ENCODE data around the gene TCF4. TPM values are rescaled to one million over a fixed set of nuclear protein-coding genes. Genes with fewer than 3 reads are reported as not detected.

The TCF4 gene
- total and polyA plus RNA-seq, 2 donors (not counting 1 experiment from before 2014, with no cell fraction given): 68.5 to 353 TPM

GRCh38 chr18:55414475-55414874 is 173.5 kb downstream of the TCF4 start:
- Histone ChIP-seq H3K9me3 (ENCODE audit: control extremely low read depth in 1 of 3, control insufficient read depth in 2 of 3, insufficient read depth in 1 of 3, low read length in 2 of 3) (no peaks in the 10 kb centered on the region), H3K79me2 (ENCODE audit: control insufficient read depth, insufficient read depth, low read length) (peaks cover 39% of the 10 kb centered on the region)
- TF ChIP-seq EZH2 (IDR thresholded peaks at IDR 0.05; ENCODE audit: borderline replicate concordance, insufficient read depth, low read depth, low read length, poor library complexity, severe bottlenecking): no peak
- TF ChIP-seq CTCF (IDR thresholded peaks at IDR 0.05): no peak

GRCh38 chr18:55413474-55413873 is 174.5 kb downstream of the TCF4 start:
- intact Hi-C loops (cut with micrococcal nuclease): loop anchor here (10.0 kb wide), 1 partner anchor 701 kb away; no protein-coding TSS in a partner anchor
- Histone ChIP-seq H3K4me3 (ENCODE audit: control extremely low read depth in 1 of 5, extremely low read depth in 1 of 5, insufficient read depth in 1 of 5, low read depth in 2 of 5, low read length in 4 of 5) (no peak overlapping the region), H2AFZ (ENCODE audit: insufficient read depth, low read depth, low read length, poor library complexity, severe bottlenecking) (no peak overlapping the region), H3K9ac (ENCODE audit: low read length) (no peak overlapping the region), H4K20me1 (ENCODE audit: control insufficient read depth, insufficient read depth, low read length, poor library complexity, severe bottlenecking) (no peaks in the 10 kb centered on the region), H3K9me3 (ENCODE audit: control extremely low read depth in 1 of 3, control insufficient read depth in 2 of 3, insufficient read depth in 1 of 3, low read length in 2 of 3) (no peaks in the 10 kb centered on the region), H3K79me2 (ENCODE audit: control insufficient read depth, insufficient read depth, low read length) (peaks cover 44% of the 10 kb centered on the region), H3K4me2 (replicated peaks; ENCODE audit: low read depth, low read length, poor library complexity, severe bottlenecking) (no peak overlapping the region), H3K27me3 (replicated peaks in 1 of 4; ENCODE audit: control extremely low read depth in 1 of 4, control insufficient read depth in 3 of 4, insufficient read depth in 4 of 4, low read length in 3 of 4) (no peaks in the 10 kb centered on the region), H3K4me1 (ENCODE audit: control insufficient read depth in 2 of 2, insufficient read depth in 2 of 2, low read length in 2 of 2) (no peaks in the 10 kb centered on the region), H3K27ac (ENCODE audit: low read length in 2 of 2) (no peak overlapping the region), H3K36me3 (replicated peaks in 1 of 2; ENCODE audit: control extremely low read depth in 1 of 2, control insufficient read depth in 1 of 2, extremely low read depth in 1 of 2, insufficient read depth in 2 of 2, low read length in 1 of 2) (no peaks in the 10 kb centered on the region)
- no peak overlapping the region for H3K4me3 Mint-ChIP-seq
- no peaks in the 10 kb centered on the region for H3K27me3 Mint-ChIP-seq
- peaks cover 20% of the 10 kb centered on the region for H3K4me1 Mint-ChIP-seq
- ATAC-seq (ENCODE audit: low read depth) (no peak), DNase-seq (no peak)
- no peak for TF ChIP-seq CTCF (IDR thresholded peaks at IDR 0.05)
- no peak for TF ChIP-seq EZH2 (IDR thresholded peaks at IDR 0.05; ENCODE audit: borderline replicate concordance, insufficient read depth, low read depth, low read length, poor library complexity, severe bottlenecking)
- no CpG with 5 or more reads among the region's 1 CpG for WGBS (ENCODE audit: insufficient coverage)
- ChIA-PET CTCF (interaction anchor here (0.8 to 3.5 kb wide), 3 partner anchors 13 to 1162 kb away, joined by 3 to 52 read pairs (median 4); no protein-coding TSS in a partner anchor), POLR2A (no interaction called here)
- no peak overlapping the region for H3K27ac Mint-ChIP-seq
- no peaks in the 10 kb centered on the region for H3K9me3 Mint-ChIP-seq (ENCODE audit: insufficient read depth)

More at GRCh38 chr18:55414475-55414874, 173.5 kb downstream of the TCF4 start:
- no peak overlapping the region for H3K27ac ChIP-seq (ENCODE audit: low read length in 2 of 2)
- no peaks in the 10 kb centered on the region for H3K9me3 Mint-ChIP-seq (ENCODE audit: insufficient read depth)
- no peaks in the 10 kb centered on the region for H4K20me1 ChIP-seq (ENCODE audit: control insufficient read depth, insufficient read depth, low read length, poor library complexity, severe bottlenecking)
- H3K4me3 ChIP-seq (ENCODE audit: control extremely low read depth in 1 of 5, extremely low read depth in 1 of 5, insufficient read depth in 1 of 5, low read depth in 2 of 5, low read length in 4 of 5): no peak overlapping the region
- H3K27me3 Mint-ChIP-seq: no peaks in the 10 kb centered on the region
- no peaks in the 10 kb centered on the region for H3K27me3 ChIP-seq (replicated peaks in 1 of 4; ENCODE audit: control extremely low read depth in 1 of 4, control insufficient read depth in 3 of 4, insufficient read depth in 4 of 4, low read length in 3 of 4)
- no peak overlapping the region for H3K4me3 Mint-ChIP-seq
- H3K9ac ChIP-seq (ENCODE audit: low read length): no peak overlapping the region
- POLR2A ChIA-PET: no interaction called here
- no peak overlapping the region for H2AFZ ChIP-seq (ENCODE audit: insufficient read depth, low read depth, low read length, poor library complexity, severe bottlenecking)
- peaks cover 0 to under 1% of the 10 kb centered on the region in 2 donors for H3K4me1 ChIP-seq (ENCODE audit: control insufficient read depth in 2 of 2, insufficient read depth in 2 of 2, low read length in 2 of 2)
- H3K4me2 ChIP-seq (replicated peaks; ENCODE audit: low read depth, low read length, poor library complexity, severe bottlenecking): no peak overlapping the region
- no peaks in the 10 kb centered on the region for H3K36me3 ChIP-seq (replicated peaks in 1 of 2; ENCODE audit: control extremely low read depth in 1 of 2, control insufficient read depth in 1 of 2, extremely low read depth in 1 of 2, insufficient read depth in 2 of 2, low read length in 1 of 2)
- peaks cover 25% of the 10 kb centered on the region for H3K4me1 Mint-ChIP-seq
- H3K27ac Mint-ChIP-seq: no peak overlapping the region
- CTCF ChIA-PET: interaction anchor here (0.6 to 3.5 kb wide), 18 partner anchors 12 to 1160 kb away, joined by 3 to 52 read pairs (median 6); no protein-coding TSS in a partner anchor
- no peak for DNase-seq
- intact Hi-C loops (cut with micrococcal nuclease): loop anchor here (2.0 to 10.0 kb wide), 4 partner anchors 174 to 908 kb away; partner anchors contain the start of gene TCF4
- ATAC-seq (ENCODE audit: low read depth): no peak

All from B cell (primary cell).